Nephron progenitor cell (in vitro differentiated cells): Measurements from ENCODE around the gene ABTB2.

Source experiments
- DNase-seq: peaks from one replicate; pipeline ENCODE4 v3.0.0; 2021
- H3K27ac Mint-ChIP-seq: 2 replicates; pipeline ENCODE4 v1.8.0; 2021; ENCODE audit warnings: mild to moderate bottlenecking, moderate library complexity, mixed read lengths
- H3K27me3 Mint-ChIP-seq: 2 replicates; pipeline ENCODE4 v1.8.0; 2021; ENCODE audit warnings: mild to moderate bottlenecking, low read depth, mixed read lengths; ENCODE audit not compliant: poor library complexity
- H3K36me3 Mint-ChIP-seq: 2 replicates; pipeline ENCODE4 v1.8.0; 2021; ENCODE audit warnings: low read depth, mixed read lengths
- H3K4me1 Mint-ChIP-seq: 2 replicates; pipeline ENCODE4 v1.8.0; 2021; ENCODE audit warnings: mixed read lengths
- H3K4me3 Mint-ChIP-seq: 2 replicates; pipeline ENCODE4 v1.8.0; 2021; ENCODE audit warnings: mild to moderate bottlenecking, moderate library complexity, mixed read lengths
- H3K9me3 Mint-ChIP-seq: 2 replicates; pipeline ENCODE4 v1.8.0; 2021; ENCODE audit warnings: mild to moderate bottlenecking, moderate library complexity, mixed read lengths
- CTCF ChIP-seq: fragments of 200-600 bp; sonication (generic); IDR thresholded peaks from 2 replicates; pipeline ENCODE4 v1.5.0; 2021; ENCODE audit warnings: antibody characterized with exemption

ABTB2 gene

DNA sequence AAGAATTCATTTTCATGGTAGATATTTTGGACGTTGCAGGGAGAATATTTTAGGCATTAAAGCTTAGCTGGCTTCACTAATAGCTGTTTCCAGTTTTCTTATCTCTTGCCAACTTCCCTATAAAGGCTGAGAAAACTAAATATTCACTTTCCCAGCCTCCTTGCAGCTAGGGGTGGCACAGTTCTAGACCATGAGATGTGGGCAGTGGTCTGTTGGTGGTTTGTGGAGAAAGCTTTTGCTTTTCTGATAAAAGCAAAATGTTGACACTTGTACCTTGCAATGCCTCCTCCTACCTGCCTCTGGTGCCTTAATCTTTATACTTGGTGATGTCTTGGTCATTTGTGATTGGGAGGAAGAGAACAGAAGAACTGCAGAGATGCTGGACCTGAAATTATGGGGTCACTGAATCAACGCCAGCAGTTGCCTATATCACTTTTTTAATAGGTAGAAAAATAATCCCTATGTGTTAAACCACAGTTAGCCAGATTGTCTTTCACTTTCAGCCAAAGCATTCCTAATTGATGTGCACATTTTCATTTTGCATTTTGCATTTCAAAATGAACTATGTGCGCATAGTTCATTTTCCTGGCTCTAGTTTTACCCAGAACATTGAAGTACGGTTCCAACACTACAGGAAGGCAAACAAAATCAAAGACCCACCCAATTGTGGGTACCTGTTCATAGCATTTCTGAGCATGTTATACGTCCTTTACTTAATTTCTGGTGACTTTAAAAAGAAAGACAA is 24.9 kb upstream of the ABTB2 start:
- TF ChIP-seq CTCF: no peak
- peaks cover 9% of the 10 kb centered on the region for H3K27me3 Mint-ChIP-seq
- no peak overlapping the region for H3K27ac Mint-ChIP-seq
- no peak overlapping the region for H3K4me3 Mint-ChIP-seq
- no peak for DNase-seq
- H3K36me3 Mint-ChIP-seq: no peaks in the 10 kb centered on the region
- no peaks in the 10 kb centered on the region for H3K4me1 Mint-ChIP-seq
- peaks cover 29% of the 10 kb centered on the region for H3K9me3 Mint-ChIP-seq

DNA sequence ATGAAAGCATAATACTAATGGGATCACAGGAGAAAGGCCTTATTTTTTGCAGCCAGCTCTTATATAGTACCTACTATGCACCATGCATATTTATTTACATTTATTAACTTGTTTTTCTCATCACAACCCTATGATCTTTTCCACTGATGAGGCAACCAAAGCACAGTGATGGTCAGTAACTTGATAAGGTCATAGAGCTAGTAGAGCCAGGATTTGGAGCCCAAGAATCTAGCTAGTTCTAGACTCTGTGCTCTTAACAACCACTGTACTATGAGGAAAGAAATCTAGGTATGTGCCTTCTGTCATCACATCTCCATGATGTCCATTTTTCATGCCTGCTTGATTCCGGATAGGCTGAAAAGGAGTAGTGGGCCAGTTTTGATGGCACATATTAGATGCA is 24.0 kb upstream of the ABTB2 start:
- Mint-ChIP-seq H3K27ac (no peak overlapping the region), H3K36me3 (peaks cover 5% of the 10 kb centered on the region), H3K27me3 (peaks cover 9% of the 10 kb centered on the region), H3K4me3 (no peak overlapping the region), H3K9me3 (peaks cover 39% of the 10 kb centered on the region), H3K4me1 (no peaks in the 10 kb centered on the region)
- DNase-seq: no peak
- TF ChIP-seq CTCF: no peak

DNA sequence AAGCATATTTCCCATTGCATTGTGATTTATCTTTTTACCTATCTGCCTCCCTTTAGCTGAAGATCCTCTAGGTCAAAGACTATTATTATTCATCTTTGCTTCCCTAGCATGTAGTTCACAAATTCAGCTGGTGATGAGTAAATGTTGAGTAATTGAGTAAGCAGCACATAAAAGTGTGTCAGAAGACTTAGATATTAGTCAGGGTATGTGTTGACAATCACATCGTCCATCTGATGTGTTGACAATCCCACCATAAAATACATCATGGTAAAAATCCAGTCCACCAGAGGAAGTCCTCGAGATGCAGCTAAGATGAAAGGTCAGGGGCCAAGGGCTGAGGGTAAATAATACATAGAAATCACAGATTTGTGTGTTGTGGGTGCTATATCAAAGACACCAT is 22.9 kb upstream of the ABTB2 start:
- Mint-ChIP-seq H3K36me3 (peaks cover 8% of the 10 kb centered on the region), H3K27me3 (peaks cover 9% of the 10 kb centered on the region), H3K4me1 (no peaks in the 10 kb centered on the region), H3K9me3 (peaks cover 40% of the 10 kb centered on the region), H3K27ac (no peak overlapping the region), H3K4me3 (no peak overlapping the region)
- TF ChIP-seq CTCF: no peak
- DNase-seq: no peak

DNA sequence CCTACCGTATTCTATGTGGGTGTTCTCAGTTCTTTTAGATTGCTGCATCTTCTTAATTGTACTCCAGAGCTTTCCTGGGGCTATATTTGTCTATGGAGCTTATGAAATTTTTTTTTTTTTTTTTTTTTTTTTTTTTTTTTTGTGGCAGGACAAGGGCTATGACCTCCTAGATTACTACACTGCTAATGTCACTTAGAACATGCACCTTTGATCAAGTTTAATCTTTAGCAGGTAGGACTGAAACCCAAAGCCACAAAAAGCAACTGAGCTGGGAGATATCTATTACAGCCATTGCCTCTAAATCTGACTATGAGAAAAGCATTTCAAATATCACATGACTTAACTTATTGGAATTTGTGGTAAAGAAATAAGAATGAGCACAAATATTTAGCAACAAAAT is 21.7 kb upstream of the ABTB2 start:
- peaks cover 9% of the 10 kb centered on the region for H3K27me3 Mint-ChIP-seq
- no peak overlapping the region for H3K4me3 Mint-ChIP-seq
- H3K27ac Mint-ChIP-seq: no peak overlapping the region
- no peak for DNase-seq
- TF ChIP-seq CTCF: no peak
- peaks cover 8% of the 10 kb centered on the region for H3K36me3 Mint-ChIP-seq
- H3K9me3 Mint-ChIP-seq: peaks cover 50% of the 10 kb centered on the region
- H3K4me1 Mint-ChIP-seq: no peaks in the 10 kb centered on the region

- no peak for TF ChIP-seq CTCF
- no peak for DNase-seq
- Mint-ChIP-seq H3K27ac (no peak overlapping the region), H3K27me3 (peaks cover 7% of the 10 kb centered on the region), H3K4me3 (no peak overlapping the region), H3K36me3 (peaks cover 8% of the 10 kb centered on the region), H3K4me1 (no peaks in the 10 kb centered on the region), H3K9me3 (peaks cover 55% of the 10 kb centered on the region)
These were observed 21.3 kb upstream of the ABTB2 start for GRCh38 chr11:34379079-34379478.

- no peak for TF ChIP-seq CTCF
- Mint-ChIP-seq H3K27ac (no peak overlapping the region), H3K36me3 (peaks cover 8% of the 10 kb centered on the region), H3K9me3 (peaks cover 50% of the 10 kb centered on the region), H3K4me1 (peaks cover 5% of the 10 kb centered on the region), H3K27me3 (no peaks in the 10 kb centered on the region), H3K4me3 (no peak overlapping the region)
- DNase-seq: no peak
These were observed 15.9 kb upstream of the ABTB2 start for GRCh38 chr11:34373727-34374126.
